Adipocyte (in vitro differentiated cells): ENCODE measurements around the gene PRKCE.

ENCODE experiments used
- DNase-seq: peaks from one replicate; pipeline ENCODE4 v3.0.0-alpha.2; 2015; ENCODE audit warnings: low read depth
- H3K27me3 ChIP-seq: replicated peaks from 2 replicates; pipeline ENCODE4 v1.7.0; 2013; ENCODE audit warnings: mild to moderate bottlenecking, low read length, moderate library complexity; ENCODE audit not compliant: control insufficient read depth, insufficient read depth
- H3K36me3 ChIP-seq: 2 replicates; pipeline ENCODE4 v1.7.0; 2013; ENCODE audit warnings: low read length, mild to moderate bottlenecking, moderate library complexity; ENCODE audit not compliant: control insufficient read depth, insufficient read depth, severe bottlenecking
- H3K4me1 ChIP-seq: 2 replicates; pipeline ENCODE4 v1.7.0; 2013; ENCODE audit warnings: mild to moderate bottlenecking, low read length, moderate library complexity; ENCODE audit not compliant: control insufficient read depth, insufficient read depth
- H3K4me3 ChIP-seq: 2 replicates; pipeline ENCODE4 v1.7.0; 2013; ENCODE audit warnings: mild to moderate bottlenecking, low read length, moderate library complexity
- H3K9ac ChIP-seq: 2 replicates; pipeline ENCODE4 v1.7.0; 2013; ENCODE audit warnings: mild to moderate bottlenecking, low read length, moderate library complexity
- H3K9me3 ChIP-seq: 2 replicates; pipeline ENCODE4 v1.7.0; 2013; ENCODE audit warnings: mild to moderate bottlenecking, low read length, moderate library complexity; ENCODE audit not compliant: control insufficient read depth

Gene PRKCE

GRCh38 chr2:45636008-45636407 is 15.5 kb upstream of the PRKCE start:
- Histone ChIP-seq H3K27me3 (peaks cover 27% of the 10 kb centered on the region), H3K4me3 (no peak overlapping the region), H3K9ac (no peak overlapping the region), H3K4me1 (no peaks in the 10 kb centered on the region), H3K9me3 (no peaks in the 10 kb centered on the region), H3K36me3 (no peaks in the 10 kb centered on the region)
- no peak for DNase-seq

GRCh38 chr2:45637440-45637839 is 14.0 kb upstream of the PRKCE start:
- no peaks in the 10 kb centered on the region for H3K4me1 ChIP-seq
- peaks cover 30% of the 10 kb centered on the region for H3K27me3 ChIP-seq
- H3K9ac ChIP-seq = no peak overlapping the region
- H3K9me3 ChIP-seq = no peaks in the 10 kb centered on the region
- no peak for DNase-seq
- H3K36me3 ChIP-seq = no peaks in the 10 kb centered on the region
- no peak overlapping the region for H3K4me3 ChIP-seq

GRCh38 chr2:45640576-45640975 is 10.9 kb upstream of the PRKCE start:
- Histone ChIP-seq H3K4me3 (no peak overlapping the region), H3K4me1 (peaks cover 11% of the 10 kb centered on the region), H3K9ac (no peak overlapping the region), H3K27me3 (peaks cover 37% of the 10 kb centered on the region), H3K36me3 (no peaks in the 10 kb centered on the region), H3K9me3 (no peaks in the 10 kb centered on the region)
- no peak for DNase-seq

- H3K9me3 ChIP-seq = no peaks in the 10 kb centered on the region
- peaks cover 35% of the 10 kb centered on the region for H3K27me3 ChIP-seq
- no peaks in the 10 kb centered on the region for H3K36me3 ChIP-seq
- peak overlapping the region; percentile 83 for H3K4me3 ChIP-seq
- peak; percentile 41 for DNase-seq
- H3K9ac ChIP-seq = peak overlapping the region; percentile 88
- peaks cover 17% of the 10 kb centered on the region for H3K4me1 ChIP-seq
Measured at GRCh38 chr2:45643095-45643494, 8.4 kb upstream of the PRKCE start.

- H3K9ac ChIP-seq = peak overlapping the region; percentile 88
- H3K4me1 ChIP-seq = peaks cover 25% of the 10 kb centered on the region
- no peaks in the 10 kb centered on the region for H3K9me3 ChIP-seq
- peak; percentile 87 for DNase-seq
- H3K27me3 ChIP-seq = peaks cover 28% of the 10 kb centered on the region
- peak overlapping the region; percentile 83 for H3K4me3 ChIP-seq
- H3K36me3 ChIP-seq = no peaks in the 10 kb centered on the region
Measured at GRCh38 chr2:45643543-45644542, 7.6 kb upstream of the PRKCE start.

GRCh38 chr2:45646289-45646688 is 5.2 kb upstream of the PRKCE start:
- Histone ChIP-seq H3K9ac (no peak overlapping the region), H3K36me3 (no peaks in the 10 kb centered on the region), H3K27me3 (peaks cover 11% of the 10 kb centered on the region), H3K9me3 (no peaks in the 10 kb centered on the region), H3K4me1 (peaks cover 34% of the 10 kb centered on the region), H3K4me3 (no peak overlapping the region)
- no peak for DNase-seq

- Histone ChIP-seq H3K4me1 (peaks cover 34% of the 10 kb centered on the region), H3K27me3 (peaks cover 8% of the 10 kb centered on the region), H3K9me3 (no peaks in the 10 kb centered on the region), H3K9ac (no peak overlapping the region), H3K4me3 (no peak overlapping the region), H3K36me3 (no peaks in the 10 kb centered on the region)
- no peak for DNase-seq
Measured at GRCh38 chr2:45647356-45647755, 4.1 kb upstream of the PRKCE start.

GRCh38 chr2:45647986-45648520 is 3.4 kb upstream of the PRKCE start:
- peak; percentile 51 for DNase-seq
- Histone ChIP-seq H3K4me3 (peak overlapping the region; percentile 92), H3K9ac (peak overlapping the region; percentile 97), H3K4me1 (peaks cover 37% of the 10 kb centered on the region), H3K9me3 (no peaks in the 10 kb centered on the region), H3K27me3 (peaks cover 1% of the 10 kb centered on the region), H3K36me3 (no peaks in the 10 kb centered on the region)

GRCh38 chr2:45648636-45649035 is 2.8 kb upstream of the PRKCE start:
- no peaks in the 10 kb centered on the region for H3K9me3 ChIP-seq
- H3K4me1 ChIP-seq = peaks cover 41% of the 10 kb centered on the region
- peak overlapping the region; percentile 92 for H3K4me3 ChIP-seq
- no peaks in the 10 kb centered on the region for H3K36me3 ChIP-seq
- no peaks in the 10 kb centered on the region for H3K27me3 ChIP-seq
- peak overlapping the region; percentile 97 for H3K9ac ChIP-seq
- DNase-seq = no peak

GRCh38 chr2:45649462-45649857 is 2.0 kb upstream of the PRKCE start:
- H3K27me3 ChIP-seq = no peaks in the 10 kb centered on the region

More at GRCh38 chr2:45649462-45649857, 2.0 kb upstream of the PRKCE start:
- Histone ChIP-seq H3K9me3 (no peaks in the 10 kb centered on the region), H3K36me3 (no peaks in the 10 kb centered on the region), H3K9ac (peak overlapping the region; percentile 97), H3K4me1 (peaks cover 40% of the 10 kb centered on the region), H3K4me3 (peak overlapping the region; percentile 92)
- no peak for DNase-seq
